Glutamatergic neuron (in vitro differentiated cells): ENCODE measurements around the gene SLIT1. TPM values are rescaled to one million over a fixed set of nuclear protein-coding genes. Genes with fewer than 3 reads are reported as not detected.

Source experiments
- DNase-seq: peaks from one replicate; pipeline ENCODE4 v3.0.0; 2022
- H3K27ac Mint-ChIP-seq: one replicate; pipeline ENCODE4 v1.8.0; 2020; ENCODE audit warnings: mild to moderate bottlenecking, mixed read lengths, inconsistent platforms; ENCODE audit not compliant: unreplicated experiment
- H3K27me3 Mint-ChIP-seq: one replicate; pipeline ENCODE4 v1.8.0; 2020; ENCODE audit warnings: mild to moderate bottlenecking, moderate library complexity, mixed read lengths, inconsistent platforms; ENCODE audit not compliant: unreplicated experiment
- H3K36me3 Mint-ChIP-seq: one replicate; pipeline ENCODE4 v1.8.0; 2020; ENCODE audit warnings: mild to moderate bottlenecking, mixed read lengths, inconsistent platforms; ENCODE audit not compliant: unreplicated experiment
- H3K4me1 Mint-ChIP-seq: one replicate; pipeline ENCODE4 v1.8.0; 2020; ENCODE audit warnings: mild to moderate bottlenecking, low read depth, mixed read lengths, inconsistent platforms; ENCODE audit not compliant: unreplicated experiment
- H3K4me3 Mint-ChIP-seq: one replicate; pipeline ENCODE4 v1.8.0; 2020; ENCODE audit warnings: mild to moderate bottlenecking, mixed read lengths, inconsistent platforms; ENCODE audit not compliant: unreplicated experiment
- H3K9me3 Mint-ChIP-seq: one replicate; pipeline ENCODE4 v1.8.0; 2020; ENCODE audit warnings: mild to moderate bottlenecking, moderate library complexity, mixed read lengths, inconsistent platforms; ENCODE audit not compliant: unreplicated experiment
- CTCF ChIP-seq: fragments of 200-600 bp; sonication (generic); IDR thresholded peaks from one replicate; pipeline ENCODE4 v1.5.0; 2021; ENCODE audit not compliant: partially characterized antibody, unreplicated experiment
- total RNA-seq: library from RNA; stranded (reverse); fragmentation: NEBNext Ultra II Directional; extraction: Animal tissue kit (Norgen Biotek cat#: 25700); gene quantifications from one replicate; pipeline ENCODE4 v1.2.1, GENCODE V29; 2021; ENCODE audit not compliant: unreplicated experiment

Gene SLIT1
- total RNA-seq, 1 donor from 2014 or later, result 11.3 TPM

DNA sequence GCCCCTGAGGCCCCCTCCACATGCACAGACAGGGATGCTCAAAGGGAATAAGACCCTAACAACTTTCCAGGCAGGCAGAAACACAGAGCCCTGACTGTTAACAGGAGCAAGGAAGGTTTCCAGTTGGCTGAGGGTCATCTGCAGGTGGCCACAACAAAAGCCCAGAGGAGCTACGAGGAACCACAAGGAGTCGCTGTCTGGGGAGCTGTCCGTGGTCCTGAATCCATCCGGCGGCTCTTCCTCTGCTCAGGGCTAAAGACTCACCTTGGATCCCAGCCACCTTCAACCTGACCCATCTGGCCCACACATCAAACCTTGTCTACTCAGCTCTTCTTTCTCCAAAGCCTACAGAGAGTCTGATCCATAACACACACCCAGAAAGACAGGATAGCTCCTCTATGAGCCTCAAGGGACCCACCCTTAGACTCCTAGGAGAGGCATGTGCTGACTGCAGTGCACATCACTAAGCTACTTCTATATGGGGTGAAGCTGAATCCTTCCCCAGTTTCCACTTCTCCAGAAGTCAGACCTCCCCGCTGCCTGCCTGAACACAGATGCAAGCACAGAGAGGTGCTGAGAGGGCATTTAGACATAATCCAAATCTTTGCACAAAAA, 104.0 kb downstream of the SLIT1 start:
- Mint-ChIP-seq H3K36me3 (no peaks in the 10 kb centered on the region), H3K27ac (no peak overlapping the region), H3K4me1 (peaks cover 10% of the 10 kb centered on the region), H3K27me3 (no peaks in the 10 kb centered on the region), H3K9me3 (peaks cover 1% of the 10 kb centered on the region), H3K4me3 (no peak overlapping the region)
- peak; percentile 52 for DNase-seq
- TF ChIP-seq CTCF, result peak; percentile 38

DNA sequence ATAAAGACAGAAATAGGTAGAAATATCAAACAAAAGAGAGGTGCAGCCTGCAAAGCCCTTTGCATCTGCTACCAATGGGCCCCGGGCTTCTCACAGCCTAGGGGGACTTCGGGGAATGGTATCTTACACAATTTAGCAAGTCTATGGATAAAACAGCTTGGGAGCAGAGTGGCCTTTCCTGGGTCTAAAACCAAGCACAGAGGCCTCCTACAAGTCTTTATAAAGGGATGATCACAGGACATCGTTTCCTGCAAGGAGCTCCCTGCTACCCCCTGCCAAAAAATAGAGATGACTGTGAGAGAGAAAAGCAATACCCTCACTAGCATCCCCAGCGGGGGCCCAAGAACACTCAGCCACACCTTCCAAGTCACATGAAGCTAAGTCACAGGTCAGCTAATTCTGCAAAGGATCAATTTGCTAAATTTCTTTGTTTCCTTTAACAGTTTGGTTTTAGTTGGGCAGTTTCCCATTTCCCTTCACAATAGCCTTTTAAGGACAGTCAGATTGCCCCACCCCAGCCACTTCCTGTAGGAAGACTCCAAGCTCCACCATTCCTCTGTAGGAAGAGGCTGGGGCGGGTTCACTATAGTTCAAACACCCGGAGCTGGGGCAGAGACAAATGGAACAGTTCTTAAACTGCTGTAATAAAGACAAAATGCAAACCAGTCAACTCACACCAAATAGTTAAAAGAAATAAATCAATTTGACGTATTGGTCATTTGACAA, 105.5 kb downstream of the SLIT1 start:
- peaks cover 2% of the 10 kb centered on the region for H3K27me3 Mint-ChIP-seq

DNA sequence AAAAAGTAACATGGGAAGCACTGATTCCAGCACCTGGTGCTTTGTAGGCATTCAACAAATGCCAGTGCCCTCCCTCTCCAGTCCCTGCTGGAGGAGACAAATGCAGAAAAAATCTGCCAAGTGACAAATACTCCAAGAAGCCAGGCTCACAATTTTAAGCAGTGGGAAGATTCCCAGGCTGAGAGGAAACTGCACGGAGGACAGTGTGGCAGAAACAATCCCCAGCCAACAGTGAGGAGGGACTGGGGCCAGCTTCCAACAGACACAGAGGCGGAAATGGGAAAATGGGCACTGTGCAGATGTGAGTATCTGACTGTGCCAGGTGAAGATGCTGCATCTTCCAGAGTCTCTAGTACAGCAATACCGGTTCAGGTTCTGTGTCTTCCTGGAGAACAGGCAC, 106.3 kb downstream of the SLIT1 start:
- TF ChIP-seq CTCF, result no peak
- Mint-ChIP-seq H3K9me3 (peaks cover 1% of the 10 kb centered on the region), H3K27me3 (peaks cover 2% of the 10 kb centered on the region)

More for the DNA sequence above, 105.5 kb downstream of the SLIT1 start:
- H3K4me3 Mint-ChIP-seq, result no peak overlapping the region
- no peak overlapping the region for H3K27ac Mint-ChIP-seq
- no peak for TF ChIP-seq CTCF
- DNase-seq, result no peak
- no peaks in the 10 kb centered on the region for H3K36me3 Mint-ChIP-seq
- H3K4me1 Mint-ChIP-seq, result peaks cover 19% of the 10 kb centered on the region
- H3K9me3 Mint-ChIP-seq, result peaks cover 1% of the 10 kb centered on the region

DNA sequence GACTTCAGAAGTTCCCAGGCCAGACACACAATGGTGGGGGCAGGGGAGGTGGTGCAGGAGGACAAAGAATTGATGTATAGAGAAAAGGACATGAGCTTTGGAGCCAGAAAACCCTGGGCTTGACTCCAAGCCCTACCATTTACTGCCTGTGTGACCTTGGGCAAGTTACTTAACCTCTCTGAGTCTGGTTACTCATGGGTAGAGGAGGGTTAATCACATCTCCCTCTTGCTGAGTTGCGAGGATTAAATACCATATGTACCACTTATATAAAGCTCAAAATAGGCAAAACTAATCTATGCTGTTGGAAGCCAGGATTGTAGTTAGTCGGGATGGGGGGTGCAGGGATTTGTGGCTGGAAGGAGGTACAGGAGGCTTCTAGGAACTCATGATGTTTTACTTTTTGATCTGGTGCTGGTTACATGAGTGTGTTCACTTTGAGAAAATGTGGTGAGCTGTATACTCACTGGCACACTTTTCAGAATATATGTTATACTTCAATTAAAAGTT, 106.8 kb downstream of the SLIT1 start:
- Mint-ChIP-seq H3K4me1 (peaks cover 21% of the 10 kb centered on the region), H3K9me3 (peaks cover 1% of the 10 kb centered on the region), H3K36me3 (no peaks in the 10 kb centered on the region), H3K27ac (no peak overlapping the region), H3K27me3 (peaks cover 2% of the 10 kb centered on the region), H3K4me3 (no peak overlapping the region)
- TF ChIP-seq CTCF, result no peak
- no peak for DNase-seq

More for the DNA sequence above, 106.3 kb downstream of the SLIT1 start:
- Mint-ChIP-seq H3K36me3 (no peaks in the 10 kb centered on the region), H3K4me3 (no peak overlapping the region), H3K4me1 (peaks cover 19% of the 10 kb centered on the region), H3K27ac (no peak overlapping the region)
- no peak for DNase-seq
